HG02885 (cell line): Measurements from ENCODE around the gene SYT15B.
"Not testable (repeated sequence)": the region's sequence is repeated elsewhere in the genome, so short reads cannot be mapped to it uniquely, and the experiment has no call there.

Experiments
- ATAC-seq: cut with Tn5 transposase; IDR thresholded peaks from one replicate; pipeline ENCODE4 v1.9.1; 2021; ENCODE audit warnings: mild to moderate bottlenecking; ENCODE audit not compliant: unreplicated experiment, poor library complexity

The SYT15B gene

GRCh38 chr10:47730911-47731310, 32.5 kb downstream of the SYT15B start:
- not testable (repeated sequence) for ATAC-seq

- not testable (repeated sequence) for ATAC-seq
These were observed 37.7 kb downstream of the SYT15B start for GRCh38 chr10:47725740-47726139.

- ATAC-seq, result not testable (repeated sequence)
These were observed 38.3 kb downstream of the SYT15B start for GRCh38 chr10:47725047-47725446.

DNA sequence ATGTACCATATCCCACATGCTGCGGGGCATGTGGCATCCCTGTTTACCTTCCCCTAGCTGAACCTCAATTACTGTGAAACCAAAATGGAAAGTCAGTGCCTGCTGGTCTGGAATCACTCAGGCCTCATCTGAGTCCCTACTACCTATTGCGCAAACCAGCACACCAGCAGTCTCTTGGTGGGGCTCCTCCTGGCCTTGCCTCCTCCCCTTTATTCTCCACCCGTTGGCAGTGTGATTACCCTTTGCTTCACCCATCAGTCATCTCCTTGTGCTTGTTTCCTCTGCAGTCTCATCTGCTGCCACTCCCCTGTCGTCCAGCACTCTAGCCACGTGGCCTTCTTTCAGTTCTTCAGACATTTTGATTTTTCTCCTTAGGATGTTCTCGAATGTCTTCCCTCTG, 39.3 kb downstream of the SYT15B start:
- not testable (repeated sequence) for ATAC-seq

- not testable (repeated sequence) for ATAC-seq
These were observed 40.0 kb downstream of the SYT15B start for GRCh38 chr10:47723362-47723761.

- not testable (repeated sequence) for ATAC-seq
These were observed 46.2 kb downstream of the SYT15B start for GRCh38 chr10:47717011-47717769.
